ENCODE data around the gene RAB8B. TPM values are rescaled to one million over a fixed set of nuclear protein-coding genes. Genes with fewer than 3 reads are reported as not detected.

RAB8B gene
- total RNA-seq, 1 experiment from 2014 or later = 20.9 TPM

DNA sequence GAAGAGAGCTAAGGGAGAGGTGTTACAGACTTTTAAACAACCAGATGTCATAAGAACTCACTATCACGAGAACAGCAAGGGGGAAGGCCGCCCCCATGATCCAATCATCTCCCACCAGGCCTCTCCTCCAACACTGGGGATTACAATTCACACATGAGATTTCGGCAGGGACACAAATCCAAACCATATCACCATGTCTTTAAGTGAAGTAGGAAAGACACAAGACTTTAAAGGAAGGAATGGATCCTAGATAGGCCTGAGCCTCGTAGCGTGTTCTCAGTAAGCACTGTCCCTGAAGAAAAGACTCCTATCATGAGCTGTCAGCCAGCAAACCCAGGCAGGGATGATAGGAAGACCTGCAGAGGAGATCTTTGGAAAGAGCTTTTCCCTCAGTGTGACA lies 17.0 kb upstream of the RAB8B start:
- BruUV-seq (replicated peaks) = no TSS peak
- Histone ChIP-seq H3K27ac (no peak overlapping the region), H3K4me1 (replicated peaks; ENCODE audit: insufficient read depth) (no peaks in the 10 kb centered on the region), H3F3A (ENCODE audit: insufficient read depth, low read depth) (no peaks in the 10 kb centered on the region), H3K9me3 (ENCODE audit: insufficient read depth, low read depth) (no peaks in the 10 kb centered on the region), H4K20me1 (ENCODE audit: insufficient read depth) (no peaks in the 10 kb centered on the region), H3K79me2 (ENCODE audit: low read depth) (no peaks in the 10 kb centered on the region), H2AFZ (no peak overlapping the region), H3K27me3 (ENCODE audit: insufficient read depth, low read depth) (no peaks in the 10 kb centered on the region), H3K4me2 (no peak overlapping the region), H3K4me3 (no peak overlapping the region), H3K36me3 (ENCODE audit: low read depth) (no peaks in the 10 kb centered on the region), H3K9me2 (ENCODE audit: insufficient read depth) (no peaks in the 10 kb centered on the region)
- DNase-seq = no peak
- CTCF ChIA-PET = no interaction called here
- TF ChIP-seq, protein P1, sequence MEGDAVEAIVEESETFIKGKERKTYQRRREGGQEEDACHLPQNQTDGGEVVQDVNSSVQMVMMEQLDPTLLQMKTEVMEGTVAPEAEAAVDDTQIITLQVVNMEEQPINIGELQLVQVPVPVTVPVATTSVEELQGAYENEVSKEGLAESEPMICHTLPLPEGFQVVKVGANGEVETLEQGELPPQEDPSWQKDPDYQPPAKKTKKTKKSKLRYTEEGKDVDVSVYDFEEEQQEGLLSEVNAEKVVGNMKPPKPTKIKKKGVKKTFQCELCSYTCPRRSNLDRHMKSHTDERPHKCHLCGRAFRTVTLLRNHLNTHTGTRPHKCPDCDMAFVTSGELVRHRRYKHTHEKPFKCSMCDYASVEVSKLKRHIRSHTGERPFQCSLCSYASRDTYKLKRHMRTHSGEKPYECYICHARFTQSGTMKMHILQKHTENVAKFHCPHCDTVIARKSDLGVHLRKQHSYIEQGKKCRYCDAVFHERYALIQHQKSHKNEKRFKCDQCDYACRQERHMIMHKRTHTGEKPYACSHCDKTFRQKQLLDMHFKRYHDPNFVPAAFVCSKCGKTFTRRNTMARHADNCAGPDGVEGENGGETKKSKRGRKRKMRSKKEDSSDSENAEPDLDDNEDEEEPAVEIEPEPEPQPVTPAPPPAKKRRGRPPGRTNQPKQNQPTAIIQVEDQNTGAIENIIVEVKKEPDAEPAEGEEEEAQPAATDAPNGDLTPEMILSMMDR (conservative IDR thresholded peaks at IDR 0.05) = no peak
- no peak for TF ChIP-seq EZH2 (IDR thresholded peaks at IDR 0.05; ENCODE audit: low read depth)
- POLR2A ChIA-PET (ENCODE audit: unreplicated experiment) = no interaction called here
- intact Hi-C loops (cut with micrococcal nuclease; ENCODE audit: unreplicated experiment) = no loop called here

DNA sequence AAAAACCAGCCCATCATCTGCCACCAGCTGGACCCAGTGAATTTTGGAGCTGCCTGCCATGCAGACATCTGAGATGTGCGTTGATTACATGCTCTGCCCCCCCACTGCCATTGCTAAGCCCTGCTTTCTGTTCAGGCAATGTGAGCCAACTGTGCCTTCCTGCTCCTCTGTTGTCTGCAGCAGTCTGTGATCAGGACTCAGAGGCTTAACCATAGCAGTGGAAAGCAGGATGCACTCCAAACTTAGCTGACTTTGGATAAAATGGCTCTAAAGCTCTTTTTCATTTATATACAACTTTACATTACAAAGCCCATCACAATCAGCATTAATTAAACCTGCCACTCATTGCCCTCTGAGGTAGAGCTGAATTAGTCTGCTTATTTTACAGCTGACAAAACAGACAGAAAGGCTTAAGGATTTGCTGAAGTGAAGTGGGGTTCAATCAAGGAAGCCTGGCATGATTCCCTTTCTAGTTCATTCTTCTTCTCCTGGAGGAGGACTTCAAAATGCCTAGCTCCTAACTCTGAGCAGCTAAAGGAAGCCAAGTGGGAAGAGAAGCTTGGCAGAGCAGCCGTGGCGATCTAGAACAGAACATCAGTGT lies 16.5 kb upstream of the RAB8B start:
- Histone ChIP-seq H3K4me1 (replicated peaks; ENCODE audit: insufficient read depth) (no peaks in the 10 kb centered on the region), H3K79me2 (ENCODE audit: low read depth) (no peaks in the 10 kb centered on the region), H3K36me3 (ENCODE audit: low read depth) (no peaks in the 10 kb centered on the region), H3F3A (ENCODE audit: insufficient read depth, low read depth) (no peaks in the 10 kb centered on the region), H3K4me3 (no peak overlapping the region), H3K9me2 (ENCODE audit: insufficient read depth) (no peaks in the 10 kb centered on the region), H4K20me1 (ENCODE audit: insufficient read depth) (no peaks in the 10 kb centered on the region), H3K9me3 (ENCODE audit: insufficient read depth, low read depth) (no peaks in the 10 kb centered on the region), H3K27ac (no peak overlapping the region), H2AFZ (no peak overlapping the region), H3K4me2 (no peak overlapping the region), H3K27me3 (ENCODE audit: insufficient read depth, low read depth) (no peaks in the 10 kb centered on the region)
- intact Hi-C loops (cut with micrococcal nuclease; ENCODE audit: unreplicated experiment) = no loop called here
- ChIA-PET POLR2A (ENCODE audit: unreplicated experiment) (no interaction called here), CTCF (no interaction called here)
- BruUV-seq (replicated peaks) = no TSS peak
- DNase-seq = no peak
- TF ChIP-seq, protein P1 (conservative IDR thresholded peaks at IDR 0.05) = no peak
- TF ChIP-seq EZH2 (IDR thresholded peaks at IDR 0.05; ENCODE audit: low read depth) = no peak

DNA sequence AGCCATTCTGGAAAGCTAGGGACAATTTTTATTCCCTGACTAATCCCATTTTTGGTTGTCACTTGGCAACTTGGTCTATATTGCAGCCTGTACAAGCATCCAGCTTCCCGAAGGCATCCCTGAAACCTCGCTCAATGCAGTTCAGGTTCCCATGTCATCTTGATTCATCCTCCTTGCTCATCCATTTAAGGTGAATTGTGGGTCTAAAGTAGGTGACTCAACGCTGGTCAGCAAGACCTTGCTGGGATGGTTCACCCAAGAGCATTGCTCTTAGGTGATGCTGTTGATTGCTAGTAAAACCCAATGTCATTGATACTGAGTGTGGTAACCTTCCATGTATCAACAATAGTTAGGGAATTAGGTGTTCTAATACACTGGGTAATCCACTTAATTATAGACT lies 13.1 kb upstream of the RAB8B start:
- no peak overlapping the region for H3K27ac ChIP-seq
- no peaks in the 10 kb centered on the region for H4K20me1 ChIP-seq (ENCODE audit: insufficient read depth)
- TF ChIP-seq, protein P1 (conservative IDR thresholded peaks at IDR 0.05) = no peak
- no peak for TF ChIP-seq EZH2 (IDR thresholded peaks at IDR 0.05; ENCODE audit: low read depth)
- POLR2A ChIA-PET (ENCODE audit: unreplicated experiment) = no interaction called here
- H3K4me2 ChIP-seq = no peak overlapping the region
- no peak overlapping the region for H3K4me3 ChIP-seq
- H3K4me1 ChIP-seq (replicated peaks; ENCODE audit: insufficient read depth) = no peaks in the 10 kb centered on the region
- no TSS peak for BruUV-seq (replicated peaks)
- H3K79me2 ChIP-seq (ENCODE audit: low read depth) = no peaks in the 10 kb centered on the region
- no peaks in the 10 kb centered on the region for H3K9me2 ChIP-seq (ENCODE audit: insufficient read depth)
- H3K9me3 ChIP-seq (ENCODE audit: insufficient read depth, low read depth) = no peaks in the 10 kb centered on the region
- DNase-seq = no peak
- no peaks in the 10 kb centered on the region for H3K36me3 ChIP-seq (ENCODE audit: low read depth)
- no peak overlapping the region for H2AFZ ChIP-seq
- no peaks in the 10 kb centered on the region for H3F3A ChIP-seq (ENCODE audit: insufficient read depth, low read depth)
- no peaks in the 10 kb centered on the region for H3K27me3 ChIP-seq (ENCODE audit: insufficient read depth, low read depth)
- CTCF ChIA-PET = no interaction called here
- intact Hi-C loops (cut with micrococcal nuclease; ENCODE audit: unreplicated experiment) = no loop called here
